Nephron progenitor cell (in vitro differentiated cells): ENCODE results near the gene USP21.
A peak's percentile ranks its signal among the peaks of the same experiment; 100 is the strongest.
"Not testable (repeated sequence)": the region's sequence is repeated elsewhere in the genome, so short reads cannot be mapped to it uniquely, and the experiment has no call there.

Experiments used
- DNase-seq: peaks from one replicate; pipeline ENCODE4 v3.0.0; 2021
- H3K27ac Mint-ChIP-seq: 2 replicates; pipeline ENCODE4 v1.8.0; 2021; ENCODE audit warnings: mild to moderate bottlenecking, moderate library complexity, mixed read lengths
- H3K27me3 Mint-ChIP-seq: 2 replicates; pipeline ENCODE4 v1.8.0; 2021; ENCODE audit warnings: mild to moderate bottlenecking, low read depth, mixed read lengths; ENCODE audit not compliant: poor library complexity
- H3K36me3 Mint-ChIP-seq: 2 replicates; pipeline ENCODE4 v1.8.0; 2021; ENCODE audit warnings: low read depth, mixed read lengths
- H3K4me1 Mint-ChIP-seq: 2 replicates; pipeline ENCODE4 v1.8.0; 2021; ENCODE audit warnings: mixed read lengths
- H3K4me3 Mint-ChIP-seq: 2 replicates; pipeline ENCODE4 v1.8.0; 2021; ENCODE audit warnings: mild to moderate bottlenecking, moderate library complexity, mixed read lengths
- H3K9me3 Mint-ChIP-seq: 2 replicates; pipeline ENCODE4 v1.8.0; 2021; ENCODE audit warnings: mild to moderate bottlenecking, moderate library complexity, mixed read lengths
- CTCF ChIP-seq: fragments of 200-600 bp; sonication (generic); IDR thresholded peaks from 2 replicates; pipeline ENCODE4 v1.5.0; 2021; ENCODE audit warnings: antibody characterized with exemption

Gene USP21

GRCh38 chr1:161115132-161115711, 44.1 kb upstream of the USP21 start:
- no peak overlapping the region for H3K27ac Mint-ChIP-seq
- H3K9me3 Mint-ChIP-seq, result no peaks in the 10 kb centered on the region
- no peak for TF ChIP-seq CTCF
- no peak for DNase-seq
- peaks cover 6% of the 10 kb centered on the region for H3K36me3 Mint-ChIP-seq
- H3K27me3 Mint-ChIP-seq, result no peaks in the 10 kb centered on the region
- peaks cover 47% of the 10 kb centered on the region for H3K4me1 Mint-ChIP-seq
- peak overlapping the region; percentile 23 for H3K4me3 Mint-ChIP-seq

GRCh38 chr1:161115961-161116360, 43.3 kb upstream of the USP21 start:
- Mint-ChIP-seq H3K4me3 (peak overlapping the region; percentile 97), H3K4me1 (peaks cover 49% of the 10 kb centered on the region)
- not testable (repeated sequence) for DNase-seq, H3K9me3 Mint-ChIP-seq, H3K36me3 Mint-ChIP-seq, H3K27me3 Mint-ChIP-seq, H3K27ac Mint-ChIP-seq

GRCh38 chr1:161117759-161118581, 41.3 kb upstream of the USP21 start, which contains the start of the genes NIT1 and PFDN2:
Gene NIT1 (plus strand): TSS chr1:161118105. CDS start chr1:161118177, 72 bp downstream.
Gene PFDN2 (minus strand): TSS chr1:161118037. CDS start chr1:161118026, 11 bp downstream.
- no peaks in the 10 kb centered on the region for H3K9me3 Mint-ChIP-seq
- peak; percentile 91 for DNase-seq
- no peaks in the 10 kb centered on the region for H3K27me3 Mint-ChIP-seq
- peaks cover 49% of the 10 kb centered on the region for H3K4me1 Mint-ChIP-seq
- H3K36me3 Mint-ChIP-seq, result peaks cover 24% of the 10 kb centered on the region
- H3K4me3 Mint-ChIP-seq, result peak within 1 kb of the TSS; percentile 97
- peak within 1 kb of the TSS; percentile 99 for H3K27ac Mint-ChIP-seq
- no peak for TF ChIP-seq CTCF

- peaks cover 50% of the 10 kb centered on the region for H3K4me1 Mint-ChIP-seq
- H3K27me3 Mint-ChIP-seq, result no peaks in the 10 kb centered on the region
- TF ChIP-seq CTCF, result peak; percentile 38
- H3K36me3 Mint-ChIP-seq, result peaks cover 37% of the 10 kb centered on the region
- H3K27ac Mint-ChIP-seq, result peak overlapping the region; percentile 86
- DNase-seq, result no peak
- H3K9me3 Mint-ChIP-seq, result no peaks in the 10 kb centered on the region
- peak overlapping the region; percentile 97 for H3K4me3 Mint-ChIP-seq
Measured at GRCh38 chr1:161119092-161119903, 40.0 kb upstream of the USP21 start.

GRCh38 chr1:161121042-161121650, 38.2 kb upstream of the USP21 start:
- no peaks in the 10 kb centered on the region for H3K27me3 Mint-ChIP-seq
- no peak for TF ChIP-seq CTCF
- DNase-seq, result no peak
- H3K4me3 Mint-ChIP-seq, result no peak overlapping the region
- H3K27ac Mint-ChIP-seq, result no peak overlapping the region
- H3K9me3 Mint-ChIP-seq, result no peaks in the 10 kb centered on the region
- peaks cover 42% of the 10 kb centered on the region for H3K4me1 Mint-ChIP-seq
- H3K36me3 Mint-ChIP-seq, result peaks cover 44% of the 10 kb centered on the region
